Stomach smooth muscle (tissue), 2 donors: ENCODE data around the gene VAPB.
A peak's percentile ranks its signal among the peaks of the same experiment; 100 is the strongest.

ENCODE experiments used
- H3K27ac ChIP-seq: one replicate; pipeline ENCODE4 v1.7.0; 2013; ENCODE audit warnings: mild to moderate bottlenecking, low read length, inconsistent platforms
- H3K27me3 ChIP-seq, 2 donors: one replicate each; pipeline ENCODE4 v1.7.0; 2013; ENCODE audit warnings: low read length in 2 of 2; ENCODE audit not compliant: insufficient read depth in 2 of 2, control insufficient read depth in 1 of 2
- H3K36me3 ChIP-seq, 2 donors: one replicate each; pipeline ENCODE4 v1.7.0; 2013; ENCODE audit warnings: low read length in 2 of 2; ENCODE audit not compliant: control insufficient read depth in 2 of 2, insufficient read depth in 2 of 2
- H3K4me1 ChIP-seq: one replicate; pipeline ENCODE4 v1.7.0; 2013; ENCODE audit warnings: low read length; ENCODE audit not compliant: control insufficient read depth, insufficient read depth
- H3K4me3 ChIP-seq, 2 donors: one replicate each; pipeline ENCODE4 v1.7.0; 2013; ENCODE audit warnings: low read length in 2 of 2
- H3K9ac ChIP-seq, 2 donors: one replicate each; pipeline ENCODE4 v1.7.0; 2013; ENCODE audit warnings: low read length in 2 of 2, mild to moderate bottlenecking in 1 of 2
- H3K9me3 ChIP-seq, 2 donors: one replicate each; pipeline ENCODE4 v1.7.0; 2013; ENCODE audit warnings: low read length in 2 of 2; ENCODE audit not compliant: control insufficient read depth in 2 of 2
- donor health status: healthy.
- donor health status: Pancreatic carcinoma.

The VAPB gene

GRCh38 chr20:58471193-58472164 is 82.5 kb downstream of the VAPB start:
- Histone ChIP-seq H3K9ac (no peak overlapping the region), H3K4me3 (no peak overlapping the region), H3K27ac (peak overlapping the region; percentile 6), H3K4me1 (peaks cover 7% of the 10 kb centered on the region), H3K27me3 (no peaks in the 10 kb centered on the region), H3K36me3 (no peaks in the 10 kb centered on the region), H3K9me3 (no peaks in the 10 kb centered on the region)

GRCh38 chr20:58472273-58473018 is 83.4 kb downstream of the VAPB start:
- no peaks in the 10 kb centered on the region for H3K9me3 ChIP-seq
- H3K27ac ChIP-seq, result no peak overlapping the region

GRCh38 chr20:58473453-58474425 is 84.7 kb downstream of the VAPB start:
- no peak overlapping the region for H3K9ac ChIP-seq
- no peak overlapping the region for H3K27ac ChIP-seq
- H3K4me3 ChIP-seq, result no peak overlapping the region
- H3K27me3 ChIP-seq, result no peaks in the 10 kb centered on the region
- H3K4me1 ChIP-seq, result peaks cover 7% of the 10 kb centered on the region
- H3K9me3 ChIP-seq, result no peaks in the 10 kb centered on the region
- no peaks in the 10 kb centered on the region for H3K36me3 ChIP-seq

More at GRCh38 chr20:58472273-58473018, 83.4 kb downstream of the VAPB start:
- Histone ChIP-seq H3K4me3 (no peak overlapping the region), H3K9ac (no peak overlapping the region), H3K4me1 (peaks cover 7% of the 10 kb centered on the region), H3K36me3 (no peaks in the 10 kb centered on the region), H3K27me3 (no peaks in the 10 kb centered on the region)

- H3K4me3 ChIP-seq, result no peak overlapping the region
- H3K9me3 ChIP-seq, result no peaks in the 10 kb centered on the region
- no peaks in the 10 kb centered on the region for H3K27me3 ChIP-seq
- H3K27ac ChIP-seq, result no peak overlapping the region
- no peak overlapping the region for H3K9ac ChIP-seq
- no peaks in the 10 kb centered on the region for H3K36me3 ChIP-seq
- H3K4me1 ChIP-seq, result peaks cover 7% of the 10 kb centered on the region
Observed at GRCh38 chr20:58475466-58475865, 86.4 kb downstream of the VAPB start.

GRCh38 chr20:58478141-58478805 is 89.2 kb downstream of the VAPB start:
- H3K27ac ChIP-seq, result no peak overlapping the region
- H3K4me1 ChIP-seq, result no peaks in the 10 kb centered on the region
- no peak overlapping the region for H3K4me3 ChIP-seq
- H3K9me3 ChIP-seq, result no peaks in the 10 kb centered on the region
- no peak overlapping the region for H3K9ac ChIP-seq
- H3K36me3 ChIP-seq, result no peaks in the 10 kb centered on the region
- H3K27me3 ChIP-seq, result no peaks in the 10 kb centered on the region

- Histone ChIP-seq H3K9ac (no peak overlapping the region), H3K27me3 (no peaks in the 10 kb centered on the region), H3K36me3 (no peaks in the 10 kb centered on the region), H3K4me1 (no peaks in the 10 kb centered on the region), H3K9me3 (no peaks in the 10 kb centered on the region), H3K27ac (no peak overlapping the region), H3K4me3 (no peak overlapping the region)
Observed at GRCh38 chr20:58479726-58480440, 90.9 kb downstream of the VAPB start.

GRCh38 chr20:58480551-58481336 is 91.7 kb downstream of the VAPB start:
- no peaks in the 10 kb centered on the region for H3K4me1 ChIP-seq
- H3K9me3 ChIP-seq, result peaks cover 0 to 3% of the 10 kb centered on the region in 2 donors
- no peaks in the 10 kb centered on the region for H3K27me3 ChIP-seq
- H3K36me3 ChIP-seq, result no peaks in the 10 kb centered on the region
- H3K27ac ChIP-seq, result no peak overlapping the region
- H3K4me3 ChIP-seq, result no peak overlapping the region
- H3K9ac ChIP-seq, result no peak overlapping the region

- no peaks in the 10 kb centered on the region for H3K36me3 ChIP-seq
- peaks cover 3 to 8% of the 10 kb centered on the region in 2 donors for H3K9me3 ChIP-seq
- peak overlapping the region in 1 of 2 donors; percentile 54 for H3K4me3 ChIP-seq
- H3K9ac ChIP-seq, result peak overlapping the region in 1 of 2 donors; percentile 13
- H3K4me1 ChIP-seq, result no peaks in the 10 kb centered on the region
- no peaks in the 10 kb centered on the region for H3K27me3 ChIP-seq
- H3K27ac ChIP-seq, result no peak overlapping the region
Observed at GRCh38 chr20:58481481-58482021, 92.5 kb downstream of the VAPB start.

GRCh38 chr20:58482416-58482815 is 93.4 kb downstream of the VAPB start:
- H3K36me3 ChIP-seq, result no peaks in the 10 kb centered on the region
- H3K4me1 ChIP-seq, result no peaks in the 10 kb centered on the region
- H3K4me3 ChIP-seq, result no peak overlapping the region
- no peaks in the 10 kb centered on the region for H3K27me3 ChIP-seq
- no peak overlapping the region for H3K27ac ChIP-seq
- no peak overlapping the region for H3K9ac ChIP-seq
- peaks cover 3 to 9% of the 10 kb centered on the region in 2 donors for H3K9me3 ChIP-seq
